ENCODE measurements around the gene PCDHGA12.

Gene PCDHGA12

DNA sequence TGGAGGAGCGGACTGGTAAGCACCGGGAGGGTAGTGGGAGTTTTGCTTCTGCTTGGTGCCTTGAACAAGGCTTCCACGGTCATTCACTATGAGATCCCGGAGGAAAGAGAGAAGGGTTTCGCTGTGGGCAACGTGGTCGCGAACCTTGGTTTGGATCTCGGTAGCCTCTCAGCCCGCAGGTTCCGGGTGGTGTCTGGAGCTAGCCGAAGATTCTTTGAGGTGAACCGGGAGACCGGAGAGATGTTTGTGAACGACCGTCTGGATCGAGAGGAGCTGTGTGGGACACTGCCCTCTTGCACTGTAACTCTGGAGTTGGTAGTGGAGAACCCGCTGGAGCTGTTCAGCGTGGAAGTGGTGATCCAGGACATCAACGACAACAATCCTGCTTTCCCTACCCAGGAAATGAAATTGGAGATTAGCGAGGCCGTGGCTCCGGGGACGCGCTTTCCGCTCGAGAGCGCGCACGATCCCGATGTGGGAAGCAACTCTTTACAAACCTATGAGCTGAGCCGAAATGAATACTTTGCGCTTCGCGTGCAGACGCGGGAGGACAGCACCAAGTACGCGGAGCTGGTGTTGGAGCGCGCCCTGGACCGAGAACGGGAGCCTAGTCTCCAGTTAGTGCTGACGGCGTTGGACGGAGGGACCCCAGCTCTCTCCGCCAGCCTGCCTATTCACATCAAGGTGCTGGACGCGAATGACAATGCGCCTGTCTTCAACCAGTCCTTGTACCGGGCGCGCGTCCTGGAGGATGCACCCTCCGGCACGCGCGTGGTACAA, 46.0 kb downstream of the PCDHGA12 start:
- H3K27ac ChIP-seq: no peak overlapping the region
- no peaks in the 10 kb centered on the region for H3K27me3 ChIP-seq (ENCODE audit: insufficient read depth, low read depth, severe bottlenecking)
- peaks cover 6% of the 10 kb centered on the region for H3K9me3 ChIP-seq (ENCODE audit: severe bottlenecking)
- TF ChIP-seq, protein P1, sequence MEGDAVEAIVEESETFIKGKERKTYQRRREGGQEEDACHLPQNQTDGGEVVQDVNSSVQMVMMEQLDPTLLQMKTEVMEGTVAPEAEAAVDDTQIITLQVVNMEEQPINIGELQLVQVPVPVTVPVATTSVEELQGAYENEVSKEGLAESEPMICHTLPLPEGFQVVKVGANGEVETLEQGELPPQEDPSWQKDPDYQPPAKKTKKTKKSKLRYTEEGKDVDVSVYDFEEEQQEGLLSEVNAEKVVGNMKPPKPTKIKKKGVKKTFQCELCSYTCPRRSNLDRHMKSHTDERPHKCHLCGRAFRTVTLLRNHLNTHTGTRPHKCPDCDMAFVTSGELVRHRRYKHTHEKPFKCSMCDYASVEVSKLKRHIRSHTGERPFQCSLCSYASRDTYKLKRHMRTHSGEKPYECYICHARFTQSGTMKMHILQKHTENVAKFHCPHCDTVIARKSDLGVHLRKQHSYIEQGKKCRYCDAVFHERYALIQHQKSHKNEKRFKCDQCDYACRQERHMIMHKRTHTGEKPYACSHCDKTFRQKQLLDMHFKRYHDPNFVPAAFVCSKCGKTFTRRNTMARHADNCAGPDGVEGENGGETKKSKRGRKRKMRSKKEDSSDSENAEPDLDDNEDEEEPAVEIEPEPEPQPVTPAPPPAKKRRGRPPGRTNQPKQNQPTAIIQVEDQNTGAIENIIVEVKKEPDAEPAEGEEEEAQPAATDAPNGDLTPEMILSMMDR (IDR thresholded peaks at IDR 0.05; ENCODE audit: low read depth, low read length): no peak
- H3K4me3 ChIP-seq (ENCODE audit: low read depth, low read length): peak overlapping the region; percentile 58
- no peak for DNase-seq
- no peaks in the 10 kb centered on the region for H3K36me3 ChIP-seq

DNA sequence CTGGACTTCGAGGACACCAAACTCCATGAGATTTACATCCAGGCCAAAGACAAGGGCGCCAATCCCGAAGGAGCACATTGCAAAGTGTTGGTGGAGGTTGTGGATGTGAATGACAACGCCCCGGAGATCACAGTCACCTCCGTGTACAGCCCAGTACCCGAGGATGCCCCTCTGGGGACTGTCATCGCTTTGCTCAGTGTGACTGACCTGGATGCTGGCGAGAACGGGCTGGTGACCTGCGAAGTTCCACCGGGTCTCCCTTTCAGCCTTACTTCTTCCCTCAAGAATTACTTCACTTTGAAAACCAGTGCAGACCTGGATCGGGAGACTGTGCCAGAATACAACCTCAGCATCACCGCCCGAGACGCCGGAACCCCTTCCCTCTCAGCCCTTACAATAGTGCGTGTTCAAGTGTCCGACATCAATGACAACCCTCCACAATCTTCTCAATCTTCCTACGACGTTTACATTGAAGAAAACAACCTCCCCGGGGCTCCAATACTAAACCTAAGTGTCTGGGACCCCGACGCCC, 46.8 kb downstream of the PCDHGA12 start:
- Histone ChIP-seq H3K27ac (no peak overlapping the region), H3K4me3 (ENCODE audit: low read depth, low read length) (no peak overlapping the region), H3K9me3 (ENCODE audit: severe bottlenecking) (peaks cover 6% of the 10 kb centered on the region), H3K27me3 (ENCODE audit: insufficient read depth, low read depth, severe bottlenecking) (no peaks in the 10 kb centered on the region), H3K36me3 (no peaks in the 10 kb centered on the region)
- TF ChIP-seq, protein P1 (IDR thresholded peaks at IDR 0.05; ENCODE audit: low read depth, low read length): no peak
- DNase-seq: no peak

DNA sequence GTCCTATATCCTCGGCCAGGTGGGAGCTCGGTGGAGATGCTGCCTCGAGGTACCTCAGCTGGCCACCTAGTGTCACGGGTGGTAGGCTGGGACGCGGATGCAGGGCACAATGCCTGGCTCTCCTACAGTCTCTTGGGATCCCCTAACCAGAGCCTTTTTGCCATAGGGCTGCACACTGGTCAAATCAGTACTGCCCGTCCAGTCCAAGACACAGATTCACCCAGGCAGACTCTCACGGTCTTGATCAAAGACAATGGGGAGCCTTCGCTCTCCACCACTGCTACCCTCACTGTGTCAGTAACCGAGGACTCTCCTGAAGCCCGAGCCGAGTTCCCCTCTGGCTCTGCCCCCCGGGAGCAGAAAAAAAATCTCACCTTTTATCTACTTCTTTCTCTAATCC, 47.5 kb downstream of the PCDHGA12 start:
- H3K36me3 ChIP-seq: no peaks in the 10 kb centered on the region
- no peaks in the 10 kb centered on the region for H3K27me3 ChIP-seq (ENCODE audit: insufficient read depth, low read depth, severe bottlenecking)
- no peak for DNase-seq
- H3K27ac ChIP-seq: no peak overlapping the region
- H3K4me3 ChIP-seq (ENCODE audit: low read depth, low read length): no peak overlapping the region
- TF ChIP-seq, protein P1 (IDR thresholded peaks at IDR 0.05; ENCODE audit: low read depth, low read length): no peak
- H3K9me3 ChIP-seq (ENCODE audit: severe bottlenecking): peaks cover 6% of the 10 kb centered on the region

DNA sequence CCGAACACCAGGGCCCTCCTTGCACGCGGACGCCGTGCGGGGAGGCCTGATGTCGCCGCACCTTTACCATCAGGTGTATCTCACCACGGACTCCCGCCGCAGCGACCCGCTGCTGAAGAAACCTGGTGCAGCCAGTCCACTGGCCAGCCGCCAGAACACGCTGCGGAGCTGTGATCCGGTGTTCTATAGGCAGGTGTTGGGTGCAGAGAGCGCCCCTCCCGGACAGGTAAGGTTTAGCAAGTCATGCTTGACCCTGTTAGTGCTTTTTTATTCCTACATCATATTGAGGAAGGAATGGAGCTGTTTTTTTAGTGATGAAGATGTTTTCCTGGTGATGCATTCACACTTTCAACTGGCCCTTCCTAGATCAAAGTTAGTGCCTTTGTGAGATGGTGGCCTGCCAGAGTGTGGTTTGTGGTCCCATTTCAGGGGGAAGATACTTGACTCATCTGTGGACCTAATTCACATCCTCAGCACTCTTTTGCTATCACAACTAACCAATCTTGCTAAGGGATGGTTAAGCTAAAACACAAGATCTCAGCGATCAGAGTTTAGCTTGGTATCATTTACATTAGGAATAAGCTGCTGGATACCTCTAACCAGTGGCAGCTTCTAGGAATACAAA, 48.1 kb downstream of the PCDHGA12 start:
- H3K27ac ChIP-seq: no peak overlapping the region
- TF ChIP-seq, protein P1 (IDR thresholded peaks at IDR 0.05; ENCODE audit: low read depth, low read length): no peak
- no peak for DNase-seq
- H3K4me3 ChIP-seq (ENCODE audit: low read depth, low read length): no peak overlapping the region
- no peaks in the 10 kb centered on the region for H3K27me3 ChIP-seq (ENCODE audit: insufficient read depth, low read depth, severe bottlenecking)
- H3K36me3 ChIP-seq: no peaks in the 10 kb centered on the region
- H3K9me3 ChIP-seq (ENCODE audit: severe bottlenecking): peaks cover 6% of the 10 kb centered on the region

DNA sequence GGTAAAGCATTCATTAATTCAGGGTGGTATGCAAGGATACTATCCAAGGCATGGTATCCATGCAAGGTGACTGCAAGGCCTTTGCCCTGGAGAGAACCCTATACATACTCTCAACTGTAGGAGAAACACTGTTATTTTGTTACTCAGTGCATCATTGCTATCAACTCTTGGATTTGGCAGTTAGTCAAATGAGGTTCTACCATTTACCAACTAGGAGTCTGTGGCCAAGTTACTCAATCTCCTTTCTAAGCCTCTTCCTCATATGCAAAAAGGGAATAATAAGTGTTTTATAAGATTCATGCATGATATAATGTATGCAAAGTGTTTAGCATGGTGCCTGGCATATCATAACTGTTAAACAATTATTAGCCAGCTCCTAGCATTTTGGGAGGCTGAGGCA, 49.5 kb downstream of the PCDHGA12 start:
- no peak for DNase-seq
- H3K27ac ChIP-seq: no peak overlapping the region

More for the DNA sequence above, 49.5 kb downstream of the PCDHGA12 start:
- H3K27me3 ChIP-seq (ENCODE audit: insufficient read depth, low read depth, severe bottlenecking): no peaks in the 10 kb centered on the region
- no peaks in the 10 kb centered on the region for H3K36me3 ChIP-seq
- TF ChIP-seq, protein P1 (IDR thresholded peaks at IDR 0.05; ENCODE audit: low read depth, low read length): no peak
- no peak overlapping the region for H3K4me3 ChIP-seq (ENCODE audit: low read depth, low read length)
- H3K9me3 ChIP-seq (ENCODE audit: severe bottlenecking): peaks cover 6% of the 10 kb centered on the region
